ENCODE results near the gene C10orf105. TPM values are rescaled to one million over a fixed set of nuclear protein-coding genes. Genes with fewer than 3 reads are reported as not detected.

The C10orf105 gene
- total RNA-seq, 1 experiment from 2014 or later: not detected

Other genes with a start within 250 kb of the C10orf105 start
- gene VSIR, start 53.7 kb upstream of the C10orf105 start, total RNA-seq (2014; rRNA removed; shearing (Covaris generic)): 2.6 and 3.4 TPM in 2 replicates
- 172 and 181 TPM in 2 replicates for gene PSAP, start 131.5 kb upstream of the C10orf105 start, total RNA-seq (2014; rRNA removed; shearing (Covaris generic))
- gene CHST3, start 244.6 kb upstream of the C10orf105 start, total RNA-seq (2014; rRNA removed; shearing (Covaris generic)): 10.1 and 10.4 TPM in 2 replicates

Data from SJCRH30 (cell line).